GM12878 (cell line): Measurements from ENCODE around the gene PPOX. TPM values are rescaled to one million over a fixed set of nuclear protein-coding genes. Genes with fewer than 3 reads are reported as not detected.

ENCODE experiments used
- BACH1 ChIP-seq: fragments of 450-650 bp; IDR thresholded peaks from 2 replicates; pipeline ENCODE4 v1.6.1; 2017; ENCODE audit warnings: mild to moderate bottlenecking, borderline replicate concordance
- BCL11A ChIP-seq: IDR thresholded peaks from 2 replicates; pipeline ENCODE4 v1.6.1; 2011; ENCODE audit warnings: low read depth, low read length
- BCL3 ChIP-seq: IDR thresholded peaks from 2 replicates; pipeline ENCODE4 v1.6.1; 2011; ENCODE audit warnings: borderline replicate concordance, low read depth, mild to moderate bottlenecking, moderate library complexity, low read length; ENCODE audit not compliant: insufficient read depth, poor library complexity, severe bottlenecking
- CREM ChIP-seq: IDR thresholded peaks from 2 replicates; pipeline ENCODE4 v1.6.1; 2014; ENCODE audit warnings: antibody characterized with exemption, low read depth
- EZH2 ChIP-seq: IDR thresholded peaks from 2 replicates; pipeline ENCODE4 v1.6.1; 2012; ENCODE audit warnings: low read depth, mild to moderate bottlenecking, control low read depth, inconsistent platforms, low read length, borderline replicate concordance; ENCODE audit not compliant: control insufficient read depth
- MEF2A ChIP-seq: IDR thresholded peaks from 2 replicates; pipeline ENCODE4 v1.6.1; 2011; ENCODE audit warnings: low read depth, mild to moderate bottlenecking, low read length, moderate library complexity; ENCODE audit not compliant: insufficient read depth
- RFX5 ChIP-seq: IDR thresholded peaks from 2 replicates; pipeline ENCODE4 v1.6.1; 2011; ENCODE audit warnings: low read depth, low read length, improper control_type of control experiment
- TCF12 ChIP-seq: IDR thresholded peaks from 2 replicates; pipeline ENCODE4 v1.6.1; 2011; ENCODE audit warnings: low read depth, mild to moderate bottlenecking, low read length
- WRNIP1 ChIP-seq: IDR thresholded peaks from 2 replicates; pipeline ENCODE4 v1.6.1; 2011; ENCODE audit warnings: low read depth, low read length, improper control_type of control experiment, borderline replicate concordance
- ZBTB33 ChIP-seq: fragments of 450-650 bp; IDR thresholded peaks from 2 replicates; pipeline ENCODE4 v1.6.1; 2017; ENCODE audit warnings: mild to moderate bottlenecking
- ZNF274 ChIP-seq: IDR thresholded peaks from one replicate; pipeline ENCODE4 v1.8.0; 2011; ENCODE audit not compliant: insufficient read length, insufficient read depth
- ZZZ3 ChIP-seq: IDR thresholded peaks from 2 replicates; pipeline ENCODE4 v1.6.1; 2011; ENCODE audit warnings: low read depth; ENCODE audit not compliant: control insufficient read depth, insufficient read length
- polyA plus RNA-seq, 11 experiments: library from polyadenylated mRNA; depleted of rRNA in 4 of 11; unstranded in 6 of 11; stranded (reverse) in 5 of 11; fragments of >200 nt; fragmentation: Nextera tagmentation in 4 of 11; fragmentation: Illumina TruSeq in 1 of 11; extraction: Ambion mirVana in 4 of 11; extraction: Trizol in 1 of 11; gene quantifications; 1 replicate in 1 of 11; 2 replicates in 10 of 11; pipeline versions ENCODE4 v1.2.1 to v1.2.3, GENCODE V29; 2011 to 2016; ENCODE audit warnings: inconsistent platforms in 2 of 11, missing spikeins in 2 of 11, low read depth in 1 of 11
- total RNA-seq, 4 experiments: library from RNA; depleted of rRNA in 3 of 4; stranded (reverse); fragments of >200 nt in 3 of 4; fragmentation: Illumina TruSeq in 1 of 4; extraction: Trizol in 1 of 4; gene quantifications; 2 replicates each; pipeline versions ENCODE4 v1.2.1 to v1.2.3, GENCODE V29; 2013 to 2021
- TF ChIP-seq, protein P1 (sequence below): fragments of 150-350 bp; IDR thresholded peaks from 2 replicates; pipeline ENCODE4 v1.6.1; 2014; ENCODE audit warnings: mild to moderate bottlenecking, low read depth, low read length
- TF ChIP-seq, protein P2 (sequence below): fragments of 450-650 bp; IDR thresholded peaks from 2 replicates; pipeline ENCODE4 v1.6.1; 2017; ENCODE audit warnings: mild to moderate bottlenecking, moderate library complexity
- TF ChIP-seq, protein P3 (sequence below): fragments of 450-650 bp; formaldehyde crosslinking; IDR thresholded peaks from 2 replicates; pipeline ENCODE4 v1.4.0; 2020; ENCODE audit warnings: mild to moderate bottlenecking, moderate library complexity

Gene PPOX
- total and polyA plus RNA-seq, 10 of the 15 experiments (the other 5 are each of a cell fraction or from before 2014, with no cell fraction given), result 8.9 to 31.5 (median 20.3) TPM

DNA sequence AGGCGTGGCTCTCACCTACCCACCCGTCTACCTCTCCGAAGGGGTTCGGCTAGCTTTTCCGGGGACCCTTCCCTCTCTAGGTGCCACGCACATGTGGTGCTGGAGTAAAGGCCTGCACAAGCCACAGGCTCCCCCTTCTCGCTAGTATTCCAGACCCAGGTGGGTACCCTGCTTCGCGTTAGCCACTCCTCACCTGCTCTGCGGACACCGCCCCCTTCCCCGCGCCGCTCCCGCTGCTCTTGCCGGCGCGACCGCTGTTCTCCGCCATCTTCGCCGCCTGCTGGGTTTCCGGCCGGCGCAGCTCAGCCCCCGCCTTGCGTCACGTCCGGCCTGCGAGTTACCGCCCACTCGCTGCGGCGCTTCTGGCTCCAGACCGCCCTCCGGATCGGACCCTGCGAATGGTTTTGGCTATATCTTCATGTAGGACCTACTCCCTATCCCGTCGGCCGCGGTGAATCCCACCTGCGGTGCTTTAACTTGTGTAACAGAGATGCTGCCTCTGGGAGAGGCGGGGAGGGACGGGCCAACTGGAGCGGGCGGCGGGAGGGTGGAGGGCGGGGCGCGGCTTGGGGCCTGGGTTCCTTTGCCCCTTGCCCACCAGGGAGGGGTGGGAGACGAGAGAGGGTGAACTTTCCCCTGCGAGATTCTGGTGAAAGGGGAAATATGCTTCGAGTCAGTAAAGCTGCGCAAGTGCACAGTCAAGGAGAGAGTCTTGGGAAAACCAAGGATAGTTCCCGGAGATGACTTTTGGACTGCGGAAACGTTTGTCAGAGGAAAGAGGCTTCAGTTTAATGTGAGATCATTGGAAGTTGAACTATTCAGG, 48.3 kb upstream of the PPOX start, which contains the start of the genes NIT1 and PFDN2 (continued):
- TF ChIP-seq, protein P1, sequence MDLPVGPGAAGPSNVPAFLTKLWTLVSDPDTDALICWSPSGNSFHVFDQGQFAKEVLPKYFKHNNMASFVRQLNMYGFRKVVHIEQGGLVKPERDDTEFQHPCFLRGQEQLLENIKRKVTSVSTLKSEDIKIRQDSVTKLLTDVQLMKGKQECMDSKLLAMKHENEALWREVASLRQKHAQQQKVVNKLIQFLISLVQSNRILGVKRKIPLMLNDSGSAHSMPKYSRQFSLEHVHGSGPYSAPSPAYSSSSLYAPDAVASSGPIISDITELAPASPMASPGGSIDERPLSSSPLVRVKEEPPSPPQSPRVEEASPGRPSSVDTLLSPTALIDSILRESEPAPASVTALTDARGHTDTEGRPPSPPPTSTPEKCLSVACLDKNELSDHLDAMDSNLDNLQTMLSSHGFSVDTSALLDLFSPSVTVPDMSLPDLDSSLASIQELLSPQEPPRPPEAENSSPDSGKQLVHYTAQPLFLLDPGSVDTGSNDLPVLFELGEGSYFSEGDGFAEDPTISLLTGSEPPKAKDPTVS, result no peak
- peak; percentile 90 for TF ChIP-seq CREM
- TF ChIP-seq, protein P2, sequence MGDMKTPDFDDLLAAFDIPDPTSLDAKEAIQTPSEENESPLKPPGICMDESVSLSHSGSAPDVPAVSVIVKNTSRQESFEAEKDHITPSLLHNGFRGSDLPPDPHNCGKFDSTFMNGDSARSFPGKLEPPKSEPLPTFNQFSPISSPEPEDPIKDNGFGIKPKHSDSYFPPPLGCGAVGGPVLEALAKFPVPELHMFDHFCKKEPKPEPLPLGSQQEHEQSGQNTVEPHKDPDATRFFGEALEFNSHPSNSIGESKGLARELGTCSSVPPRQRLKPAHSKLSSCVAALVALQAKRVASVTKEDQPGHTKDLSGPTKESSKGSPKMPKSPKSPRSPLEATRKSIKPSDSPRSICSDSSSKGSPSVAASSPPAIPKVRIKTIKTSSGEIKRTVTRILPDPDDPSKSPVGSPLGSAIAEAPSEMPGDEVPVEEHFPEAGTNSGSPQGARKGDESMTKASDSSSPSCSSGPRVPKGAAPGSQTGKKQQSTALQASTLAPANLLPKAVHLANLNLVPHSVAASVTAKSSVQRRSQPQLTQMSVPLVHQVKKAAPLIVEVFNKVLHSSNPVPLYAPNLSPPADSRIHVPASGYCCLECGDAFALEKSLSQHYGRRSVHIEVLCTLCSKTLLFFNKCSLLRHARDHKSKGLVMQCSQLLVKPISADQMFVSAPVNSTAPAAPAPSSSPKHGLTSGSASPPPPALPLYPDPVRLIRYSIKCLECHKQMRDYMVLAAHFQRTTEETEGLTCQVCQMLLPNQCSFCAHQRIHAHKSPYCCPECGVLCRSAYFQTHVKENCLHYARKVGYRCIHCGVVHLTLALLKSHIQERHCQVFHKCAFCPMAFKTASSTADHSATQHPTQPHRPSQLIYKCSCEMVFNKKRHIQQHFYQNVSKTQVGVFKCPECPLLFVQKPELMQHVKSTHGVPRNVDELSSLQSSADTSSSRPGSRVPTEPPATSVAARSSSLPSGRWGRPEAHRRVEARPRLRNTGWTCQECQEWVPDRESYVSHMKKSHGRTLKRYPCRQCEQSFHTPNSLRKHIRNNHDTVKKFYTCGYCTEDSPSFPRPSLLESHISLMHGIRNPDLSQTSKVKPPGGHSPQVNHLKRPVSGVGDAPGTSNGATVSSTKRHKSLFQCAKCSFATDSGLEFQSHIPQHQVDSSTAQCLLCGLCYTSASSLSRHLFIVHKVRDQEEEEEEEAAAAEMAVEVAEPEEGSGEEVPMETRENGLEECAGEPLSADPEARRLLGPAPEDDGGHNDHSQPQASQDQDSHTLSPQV, result no peak
- TF ChIP-seq, protein P3, sequence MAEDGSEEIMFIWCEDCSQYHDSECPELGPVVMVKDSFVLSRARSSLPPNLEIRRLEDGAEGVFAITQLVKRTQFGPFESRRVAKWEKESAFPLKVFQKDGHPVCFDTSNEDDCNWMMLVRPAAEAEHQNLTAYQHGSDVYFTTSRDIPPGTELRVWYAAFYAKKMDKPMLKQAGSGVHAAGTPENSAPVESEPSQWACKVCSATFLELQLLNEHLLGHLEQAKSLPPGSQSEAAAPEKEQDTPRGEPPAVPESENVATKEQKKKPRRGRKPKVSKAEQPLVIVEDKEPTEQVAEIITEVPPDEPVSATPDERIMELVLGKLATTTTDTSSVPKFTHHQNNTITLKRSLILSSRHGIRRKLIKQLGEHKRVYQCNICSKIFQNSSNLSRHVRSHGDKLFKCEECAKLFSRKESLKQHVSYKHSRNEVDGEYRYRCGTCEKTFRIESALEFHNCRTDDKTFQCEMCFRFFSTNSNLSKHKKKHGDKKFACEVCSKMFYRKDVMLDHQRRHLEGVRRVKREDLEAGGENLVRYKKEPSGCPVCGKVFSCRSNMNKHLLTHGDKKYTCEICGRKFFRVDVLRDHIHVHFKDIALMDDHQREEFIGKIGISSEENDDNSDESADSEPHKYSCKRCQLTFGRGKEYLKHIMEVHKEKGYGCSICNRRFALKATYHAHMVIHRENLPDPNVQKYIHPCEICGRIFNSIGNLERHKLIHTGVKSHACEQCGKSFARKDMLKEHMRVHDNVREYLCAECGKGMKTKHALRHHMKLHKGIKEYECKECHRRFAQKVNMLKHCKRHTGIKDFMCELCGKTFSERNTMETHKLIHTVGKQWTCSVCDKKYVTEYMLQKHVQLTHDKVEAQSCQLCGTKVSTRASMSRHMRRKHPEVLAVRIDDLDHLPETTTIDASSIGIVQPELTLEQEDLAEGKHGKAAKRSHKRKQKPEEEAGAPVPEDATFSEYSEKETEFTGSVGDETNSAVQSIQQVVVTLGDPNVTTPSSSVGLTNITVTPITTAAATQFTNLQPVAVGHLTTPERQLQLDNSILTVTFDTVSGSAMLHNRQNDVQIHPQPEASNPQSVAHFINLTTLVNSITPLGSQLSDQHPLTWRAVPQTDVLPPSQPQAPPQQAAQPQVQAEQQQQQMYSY, result no peak
- TF ChIP-seq WRNIP1, result no peak
- TF ChIP-seq BCL11A, result no peak
- TF ChIP-seq BACH1, result peak; percentile 59; the same call in 1 of the 2 replicates
- no peak for TF ChIP-seq ZZZ3
- no peak for TF ChIP-seq ZBTB33
- no peak for TF ChIP-seq BCL3
- no peak for TF ChIP-seq ZNF274
- TF ChIP-seq MEF2A, result no peak
- peak; percentile 22; the same call in 1 of the 2 replicates for TF ChIP-seq TCF12
- no peak for TF ChIP-seq EZH2
- TF ChIP-seq RFX5, result peak; percentile 31; the same call in 1 of the 2 replicates
